Prostate gland (tissue), 2 donors: ENCODE data around the gene RFTN1.

Experiments
- CTCF ChIP-seq, 4 experiments: fragments of 200-600 bp in 2 of 4; fragments of 450-650 bp in 2 of 4; sonication (generic) in 2 of 4; IDR thresholded peaks; 1 replicate in 3 of 4; 2 replicates in 1 of 4; pipeline ENCODE4 v1.5.1; 2016 to 2019; ENCODE audit warnings: antibody characterized with exemption in 4 of 4, mild to moderate bottlenecking in 2 of 4, moderate library complexity in 2 of 4
- POLR2AphosphoS5 ChIP-seq: sonication (generic); formaldehyde crosslinking; IDR thresholded peaks from one replicate; pipeline ENCODE4 v1.6.1; 2017; ENCODE audit warnings: antibody characterized with exemption

GRCh38 chr3:16504242-16504641 is 9.3 kb downstream of the RFTN1 start:
- TF ChIP-seq CTCF (IDR thresholded peaks at IDR 0.05) (no peak), POLR2AphosphoS5 (no peak)
